ENCODE results near the gene TDRD12.

DNA sequence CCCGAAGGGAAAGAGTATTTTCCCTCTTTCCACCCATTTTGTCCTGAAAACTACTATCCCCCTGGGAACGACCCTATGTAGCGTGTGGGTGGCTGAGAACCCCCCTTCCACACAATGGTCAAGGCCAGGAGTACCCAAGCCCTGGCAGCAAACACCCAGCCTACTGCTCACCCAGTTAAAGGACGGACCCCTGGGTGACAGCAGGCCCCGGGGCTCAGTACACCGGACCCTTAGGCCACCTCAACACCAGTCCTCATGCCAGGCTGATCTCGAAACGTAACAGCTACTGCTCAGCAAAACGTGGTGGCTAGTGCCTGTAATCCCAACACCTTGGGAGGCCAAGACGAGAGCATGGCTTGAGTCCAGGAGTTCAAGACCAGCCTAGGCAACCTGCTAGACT lies 46.0 kb upstream of the TDRD12 start:
- TF ChIP-seq CTCF (IDR thresholded peaks at IDR 0.05) (no peak), POLR2A (IDR thresholded peaks at IDR 0.05) (no peak)

Measured in body of pancreas (tissue), 4 donors.